ENCODE results near the gene SLC9A5. TPM values are rescaled to one million over a fixed set of nuclear protein-coding genes. Genes with fewer than 3 reads are reported as not detected.

Gene SLC9A5
- total and polyA plus RNA-seq, 4 donors: 0.05 to 0.25 (median 0.09) TPM; not detected in 1

DNA sequence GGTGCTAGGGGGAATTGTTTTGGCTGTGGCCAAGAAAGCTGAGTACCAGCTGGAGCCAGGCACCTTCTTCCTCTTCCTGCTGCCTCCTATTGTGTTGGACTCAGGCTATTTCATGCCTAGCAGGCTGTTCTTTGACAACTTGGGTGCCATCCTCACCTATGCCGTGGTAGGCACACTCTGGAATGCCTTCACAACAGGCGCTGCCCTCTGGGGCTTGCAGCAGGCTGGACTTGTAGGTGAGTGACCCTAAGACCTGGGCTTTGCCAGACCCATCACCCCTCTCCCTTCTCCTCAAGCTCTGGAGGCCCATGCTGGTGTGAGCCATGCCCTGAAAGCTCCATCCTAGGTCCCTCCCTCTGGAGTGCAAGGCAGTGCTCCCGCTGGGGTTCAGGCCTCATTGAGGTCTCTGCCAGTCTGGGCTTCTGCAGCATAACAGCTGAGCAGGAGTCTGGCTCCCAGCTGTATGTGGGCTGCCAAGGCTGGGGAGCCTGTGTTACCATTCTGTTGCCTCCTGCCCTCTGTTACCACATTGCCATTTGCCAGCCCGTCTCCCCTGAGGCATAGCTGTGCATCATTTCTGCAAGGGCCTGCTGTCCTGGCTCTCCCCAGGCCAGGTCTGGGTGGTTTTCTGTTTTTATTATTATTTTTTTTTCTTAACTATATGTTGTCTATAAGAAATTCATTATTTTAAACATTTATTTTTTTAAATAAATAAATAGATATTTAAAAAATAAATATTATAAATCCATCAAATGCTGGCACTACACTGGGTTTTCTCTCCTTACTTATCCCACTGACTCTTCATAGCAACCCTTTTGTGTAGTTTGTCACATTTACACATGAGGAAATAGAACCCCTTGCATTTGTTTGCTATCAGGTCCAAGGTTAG lies 4.1 kb downstream of the SLC9A5 start:
- Histone ChIP-seq H3K4me3 (ENCODE audit: low read depth in 1 of 3, low read length in 3 of 3) (no peak overlapping the region), H3K9me3 (ENCODE audit: control insufficient read depth in 4 of 4, low read length in 3 of 4) (no peaks in the 10 kb centered on the region), H3K27ac (ENCODE audit: low read depth in 1 of 2, low read length in 2 of 2) (no peak overlapping the region), H3K4me1 (ENCODE audit: control insufficient read depth in 4 of 4, insufficient read depth in 4 of 4, low read length in 3 of 4) (peaks cover 3 to 14% (median 9%) of the 10 kb centered on the region in 4 donors), H3K36me3 (ENCODE audit: control insufficient read depth in 4 of 4, insufficient read depth in 3 of 4, low read depth in 1 of 4, low read length in 3 of 4) (no peaks in the 10 kb centered on the region), H3K27me3 (ENCODE audit: control insufficient read depth in 4 of 4, insufficient read depth in 4 of 4, low read length in 3 of 4) (peaks cover 0 to 13% (median 1%) of the 10 kb centered on the region in 4 donors), H3K9ac (ENCODE audit: low read depth in 1 of 2, low read length in 2 of 2) (no peak overlapping the region)
- 95% methylated on average over 4 of the region's 4 CpGs for WGBS
- TF ChIP-seq NR2F2 (IDR thresholded peaks at IDR 0.05): no peak
- TF ChIP-seq, protein P1, sequence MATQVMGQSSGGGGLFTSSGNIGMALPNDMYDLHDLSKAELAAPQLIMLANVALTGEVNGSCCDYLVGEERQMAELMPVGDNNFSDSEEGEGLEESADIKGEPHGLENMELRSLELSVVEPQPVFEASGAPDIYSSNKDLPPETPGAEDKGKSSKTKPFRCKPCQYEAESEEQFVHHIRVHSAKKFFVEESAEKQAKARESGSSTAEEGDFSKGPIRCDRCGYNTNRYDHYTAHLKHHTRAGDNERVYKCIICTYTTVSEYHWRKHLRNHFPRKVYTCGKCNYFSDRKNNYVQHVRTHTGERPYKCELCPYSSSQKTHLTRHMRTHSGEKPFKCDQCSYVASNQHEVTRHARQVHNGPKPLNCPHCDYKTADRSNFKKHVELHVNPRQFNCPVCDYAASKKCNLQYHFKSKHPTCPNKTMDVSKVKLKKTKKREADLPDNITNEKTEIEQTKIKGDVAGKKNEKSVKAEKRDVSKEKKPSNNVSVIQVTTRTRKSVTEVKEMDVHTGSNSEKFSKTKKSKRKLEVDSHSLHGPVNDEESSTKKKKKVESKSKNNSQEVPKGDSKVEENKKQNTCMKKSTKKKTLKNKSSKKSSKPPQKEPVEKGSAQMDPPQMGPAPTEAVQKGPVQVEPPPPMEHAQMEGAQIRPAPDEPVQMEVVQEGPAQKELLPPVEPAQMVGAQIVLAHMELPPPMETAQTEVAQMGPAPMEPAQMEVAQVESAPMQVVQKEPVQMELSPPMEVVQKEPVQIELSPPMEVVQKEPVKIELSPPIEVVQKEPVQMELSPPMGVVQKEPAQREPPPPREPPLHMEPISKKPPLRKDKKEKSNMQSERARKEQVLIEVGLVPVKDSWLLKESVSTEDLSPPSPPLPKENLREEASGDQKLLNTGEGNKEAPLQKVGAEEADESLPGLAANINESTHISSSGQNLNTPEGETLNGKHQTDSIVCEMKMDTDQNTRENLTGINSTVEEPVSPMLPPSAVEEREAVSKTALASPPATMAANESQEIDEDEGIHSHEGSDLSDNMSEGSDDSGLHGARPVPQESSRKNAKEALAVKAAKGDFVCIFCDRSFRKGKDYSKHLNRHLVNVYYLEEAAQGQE (IDR thresholded peaks at IDR 0.05): no peak
- TF ChIP-seq TAF1 (conservative IDR thresholded peaks at IDR 0.05): no peak
- no peak for TF ChIP-seq MAX (IDR thresholded peaks at IDR 0.05)
- no peak for TF ChIP-seq YY1 (IDR thresholded peaks at IDR 0.05)
- TF ChIP-seq, protein P2, sequence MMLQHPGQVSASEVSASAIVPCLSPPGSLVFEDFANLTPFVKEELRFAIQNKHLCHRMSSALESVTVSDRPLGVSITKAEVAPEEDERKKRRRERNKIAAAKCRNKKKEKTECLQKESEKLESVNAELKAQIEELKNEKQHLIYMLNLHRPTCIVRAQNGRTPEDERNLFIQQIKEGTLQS (IDR thresholded peaks at IDR 0.05): no peak
- no peak for TF ChIP-seq ZBTB33 (IDR thresholded peaks at IDR 0.05)
- no peak for TF ChIP-seq SP1 (IDR thresholded peaks at IDR 0.05)
- TF ChIP-seq, protein P3, sequence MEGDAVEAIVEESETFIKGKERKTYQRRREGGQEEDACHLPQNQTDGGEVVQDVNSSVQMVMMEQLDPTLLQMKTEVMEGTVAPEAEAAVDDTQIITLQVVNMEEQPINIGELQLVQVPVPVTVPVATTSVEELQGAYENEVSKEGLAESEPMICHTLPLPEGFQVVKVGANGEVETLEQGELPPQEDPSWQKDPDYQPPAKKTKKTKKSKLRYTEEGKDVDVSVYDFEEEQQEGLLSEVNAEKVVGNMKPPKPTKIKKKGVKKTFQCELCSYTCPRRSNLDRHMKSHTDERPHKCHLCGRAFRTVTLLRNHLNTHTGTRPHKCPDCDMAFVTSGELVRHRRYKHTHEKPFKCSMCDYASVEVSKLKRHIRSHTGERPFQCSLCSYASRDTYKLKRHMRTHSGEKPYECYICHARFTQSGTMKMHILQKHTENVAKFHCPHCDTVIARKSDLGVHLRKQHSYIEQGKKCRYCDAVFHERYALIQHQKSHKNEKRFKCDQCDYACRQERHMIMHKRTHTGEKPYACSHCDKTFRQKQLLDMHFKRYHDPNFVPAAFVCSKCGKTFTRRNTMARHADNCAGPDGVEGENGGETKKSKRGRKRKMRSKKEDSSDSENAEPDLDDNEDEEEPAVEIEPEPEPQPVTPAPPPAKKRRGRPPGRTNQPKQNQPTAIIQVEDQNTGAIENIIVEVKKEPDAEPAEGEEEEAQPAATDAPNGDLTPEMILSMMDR (IDR thresholded peaks at IDR 0.05; ENCODE audit: low read depth, low read length, missing input control): no peak
- TF ChIP-seq FOXA2 (IDR thresholded peaks at IDR 0.05): no peak
- TF ChIP-seq JUND (IDR thresholded peaks at IDR 0.05): no peak
- TF ChIP-seq HNF4G (IDR thresholded peaks at IDR 0.05): no peak
- TF ChIP-seq HNF4A (conservative IDR thresholded peaks at IDR 0.05): no peak
- no peak for TF ChIP-seq RXRA (IDR thresholded peaks at IDR 0.05)
- TF ChIP-seq EGR1 (IDR thresholded peaks at IDR 0.05; ENCODE audit: low read depth in 2 of 2): no peak
- DNase-seq (ENCODE audit: low spot score): no peak
